Measurements from ENCODE around the gene CDH4. TPM values are rescaled to one million over a fixed set of nuclear protein-coding genes. Genes with fewer than 3 reads are reported as not detected.

CDH4 gene
- total and polyA plus RNA-seq, 2 of the 4 experiments (the other 2 are of a cell fraction): 1.6 to 3.5 TPM

GRCh38 chr20:61580958-61581824, 329.1 kb downstream of the CDH4 start:
- peaks cover 8% of the 10 kb centered on the region for H3K27me3 ChIP-seq (ENCODE audit: control insufficient read depth, insufficient read depth, low read length)
- H3K4me2 ChIP-seq (ENCODE audit: low read depth, low read length): no peak overlapping the region
- TF ChIP-seq MXI1 (IDR thresholded peaks at IDR 0.05; ENCODE audit: borderline replicate concordance, low read depth, low read length) (no peak), NFE2L2 (IDR thresholded peaks at IDR 0.05; ENCODE audit: low read depth, low read length) (no peak), RFX5 (IDR thresholded peaks at IDR 0.05; ENCODE audit: low read depth, low read length) (no peak), SMC3 (IDR thresholded peaks at IDR 0.05; ENCODE audit: low read depth, low read length) (no peak), ELK1 (IDR thresholded peaks at IDR 0.05; ENCODE audit: borderline replicate concordance, low read depth, low read length) (no peak), BHLHE40 (IDR thresholded peaks at IDR 0.05; ENCODE audit: low read depth, low read length) (no peak)
- no peak overlapping the region for H3K27ac ChIP-seq (ENCODE audit: insufficient read depth, low read length)
- no peak overlapping the region for H3K18ac ChIP-seq (ENCODE audit: low read depth, low read length)
- H3K56ac ChIP-seq (ENCODE audit: extremely low read depth, insufficient read depth, low read length): no peak overlapping the region
- no peaks in the 10 kb centered on the region for H3K4me1 ChIP-seq (ENCODE audit: control insufficient read depth, insufficient read depth, low read length)
- no peak overlapping the region for H2BK20ac ChIP-seq (ENCODE audit: low read depth, low read length)
- BruUV-seq (replicated peaks): no TSS peak
- ATAC-seq (ENCODE audit: low read depth) (no peak), DNase-seq (no peak)
- no peak overlapping the region for H4K5ac ChIP-seq (ENCODE audit: low read depth, low read length)
- CTCF ChIA-PET: no interaction called here
- peaks cover under 1% of the 10 kb centered on the region for H3K9me3 ChIP-seq (ENCODE audit: control insufficient read depth, insufficient read depth, low read length)
- in situ Hi-C loops (cut with MboI; ENCODE audit: low sequenced_read_pairs): no loop called here
- no peak overlapping the region for H3K14ac ChIP-seq (replicated peaks; ENCODE audit: low read depth, low read length)
- no peak overlapping the region for H2AK9ac ChIP-seq (replicated peaks; ENCODE audit: low read depth, low read length, poor library complexity)
- H4K8ac ChIP-seq (ENCODE audit: low read depth in 2 of 2, low read length in 2 of 2): no peak overlapping the region
- intact Hi-C loops (cut with micrococcal nuclease): no loop called here
- no peak overlapping the region for H2BK5ac ChIP-seq (ENCODE audit: low read depth, low read length, poor library complexity, severe bottlenecking)
- no peak overlapping the region for H4K91ac ChIP-seq (ENCODE audit: insufficient read depth, low read depth, low read length)
- H4K20me1 ChIP-seq (ENCODE audit: insufficient read depth, low read length): no peaks in the 10 kb centered on the region
- H2BK15ac ChIP-seq (ENCODE audit: low read depth, low read length): no peak overlapping the region
- no peak overlapping the region for H3K4me3 ChIP-seq (ENCODE audit: insufficient read depth, low read depth, low read length)
- no peaks in the 10 kb centered on the region for H3K9me1 ChIP-seq (ENCODE audit: insufficient read depth, low read length)
- H3K36me3 ChIP-seq (ENCODE audit: control insufficient read depth, insufficient read depth, low read length): no peaks in the 10 kb centered on the region
- 89% methylated on average over 7 of the region's 16 CpGs; no CpG with 5 or more reads in 1 of the 2 experiments for WGBS, 2 experiments (ENCODE audit: extremely low coverage in 2 of 2, insufficient read length in 1 of 2)
- H3K9ac ChIP-seq (ENCODE audit: low read depth, low read length): no peak overlapping the region
- dilution Hi-C loops (cut with HindIII; ENCODE audit: low sequenced_read_pairs, unreplicated experiment): no loop called here
- H2AK5ac ChIP-seq (ENCODE audit: low read depth, low read length): no peak overlapping the region
- POLR2A ChIA-PET (ENCODE audit: unreplicated experiment): no interaction called here
- no peak overlapping the region for H3K4ac ChIP-seq (ENCODE audit: low read depth, low read length)
- no peak overlapping the region for H2AFZ ChIP-seq (replicated peaks; ENCODE audit: low read length, poor library complexity)
- no peak overlapping the region for H2BK120ac ChIP-seq (ENCODE audit: low read depth, low read length)
- no peaks in the 10 kb centered on the region for H3K79me1 ChIP-seq (ENCODE audit: low read depth in 1 of 2, low read length in 2 of 2)
- H3K23ac ChIP-seq (ENCODE audit: low read depth, low read length): no peak overlapping the region

All from IMR-90 (cell line).